Vagina (tissue), 2 donors: ENCODE results near the gene CALML5. TPM values are rescaled to one million over a fixed set of nuclear protein-coding genes. Genes with fewer than 3 reads are reported as not detected.

Experiments
- DNase-seq, 2 donors: peaks; one replicate each; pipeline ENCODE4 v3.0.0-alpha.2; 2017; ENCODE audit errors: extremely low spot score in 2 of 2
- H3K27ac ChIP-seq: fragments of 200-600 bp; sonication (generic); one replicate; pipeline ENCODE4 v1.5.1; 2019
- H3K27me3 ChIP-seq: fragments of 200-600 bp; sonication (generic); one replicate; pipeline ENCODE4 v1.5.1; 2019
- H3K36me3 ChIP-seq, 2 donors: fragments of 200-600 bp; sonication (generic); one replicate each; pipeline ENCODE4 v1.5.1; 2017 to 2019
- H3K4me1 ChIP-seq: fragments of 200-600 bp; sonication (generic); one replicate; pipeline ENCODE4 v1.5.1; 2019
- H3K4me3 ChIP-seq, 2 donors: fragments of 200-600 bp; sonication (generic); 1 replicate in 1 of 2; 2 replicates in 1 of 2; pipeline ENCODE4 v1.5.1; 2016 to 2019
- H3K9me3 ChIP-seq: fragments of 200-600 bp; sonication (generic); one replicate; pipeline ENCODE4 v1.5.1; 2019
- POLR2A ChIP-seq, 2 donors: fragments of 450-650 bp; IDR thresholded peaks; one replicate each; pipeline ENCODE4 v1.6.1; 2017; ENCODE audit warnings: antibody characterized with exemption in 2 of 2, mild to moderate bottlenecking in 2 of 2, moderate library complexity in 2 of 2
- POLR2AphosphoS5 ChIP-seq, 2 donors: sonication (generic); formaldehyde crosslinking; IDR thresholded peaks; one replicate each; pipeline ENCODE4 v1.9.0; 2017; ENCODE audit warnings: antibody characterized with exemption in 2 of 2, mild to moderate bottlenecking in 2 of 2, low read depth in 1 of 2; ENCODE audit not compliant: insufficient read depth in 1 of 2
- intact Hi-C: fragments of 100-400 bp; cut with DNase I; formaldehyde crosslinking; loops from one replicate; pipeline ENCODE4 v1.15.1; 2023
- total RNA-seq: library from RNA; depleted of rRNA; stranded (reverse); fragments of >200 nt; gene quantifications from one replicate; pipeline ENCODE4 v1.2.3, GENCODE V29; 2016
- TF ChIP-seq, protein P1 (sequence below), 3 experiments: fragments of 450-650 bp in 2 of 3; fragments of 200-600 bp in 1 of 3; sonication (generic) in 1 of 3; IDR thresholded peaks; one replicate each; pipeline ENCODE4 v1.5.1; 2017 to 2019; ENCODE audit warnings: antibody characterized with exemption in 3 of 3, mild to moderate bottlenecking in 2 of 3, moderate library complexity in 2 of 3

CALML5 gene
- total RNA-seq, 1 donor from 2014 or later, result 102 TPM

DNA sequence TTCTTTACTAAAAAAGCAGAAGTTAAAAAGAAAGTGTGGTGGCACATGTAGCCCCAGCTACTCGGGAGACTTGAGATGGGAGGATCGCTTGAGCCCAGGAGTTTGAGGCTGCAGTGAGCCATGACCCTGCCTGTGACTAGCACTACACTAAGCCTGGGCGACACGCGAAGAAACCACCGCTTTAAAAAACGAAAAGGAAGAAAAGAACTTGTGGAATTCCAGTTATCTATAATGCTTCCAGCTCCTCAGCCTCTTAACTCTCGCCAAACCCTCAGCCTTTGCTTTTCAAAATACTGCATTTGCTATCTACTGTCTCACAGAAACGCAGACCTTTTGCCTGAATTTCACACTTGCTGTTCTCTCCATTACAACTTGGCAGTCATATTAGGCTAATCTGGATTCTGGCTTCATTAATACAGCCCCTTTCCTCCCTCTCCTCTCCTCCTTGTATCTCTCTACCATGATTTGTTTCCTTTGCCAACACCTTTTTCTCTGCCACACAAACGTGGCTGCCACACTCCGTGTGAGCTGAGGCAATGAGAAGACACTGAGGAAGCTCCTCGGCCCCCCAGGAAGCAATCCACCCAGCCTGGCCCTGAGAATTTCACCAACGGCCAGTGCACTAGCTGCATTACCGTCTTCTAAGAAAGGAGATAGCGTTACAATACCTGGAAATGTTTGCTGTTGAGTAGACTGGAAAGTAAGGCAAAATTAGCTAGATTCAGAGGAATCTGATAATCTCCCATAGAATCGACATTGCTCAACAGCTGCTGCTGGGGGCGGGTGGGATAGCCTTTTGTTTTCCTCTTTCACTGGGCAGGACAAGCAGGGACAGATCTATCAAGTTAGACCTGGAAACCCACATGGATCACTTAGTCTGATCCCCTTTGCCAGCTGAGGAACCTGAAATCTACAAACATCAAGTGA lies 37.2 kb downstream of the CALML5 start:
- no peak overlapping the region for H3K4me3 ChIP-seq
- peaks cover 0 to 13% of the 10 kb centered on the region in 2 donors for H3K36me3 ChIP-seq
- intact Hi-C loops, result no loop called here
- H3K27ac ChIP-seq, result no peak overlapping the region
- H3K4me1 ChIP-seq, result peaks cover 36% of the 10 kb centered on the region
- H3K9me3 ChIP-seq, result no peaks in the 10 kb centered on the region
- no peak for TF ChIP-seq POLR2AphosphoS5 (IDR thresholded peaks at IDR 0.05; ENCODE audit: insufficient read depth in 1 of 2, low read depth in 1 of 2)
- TF ChIP-seq, protein P1, sequence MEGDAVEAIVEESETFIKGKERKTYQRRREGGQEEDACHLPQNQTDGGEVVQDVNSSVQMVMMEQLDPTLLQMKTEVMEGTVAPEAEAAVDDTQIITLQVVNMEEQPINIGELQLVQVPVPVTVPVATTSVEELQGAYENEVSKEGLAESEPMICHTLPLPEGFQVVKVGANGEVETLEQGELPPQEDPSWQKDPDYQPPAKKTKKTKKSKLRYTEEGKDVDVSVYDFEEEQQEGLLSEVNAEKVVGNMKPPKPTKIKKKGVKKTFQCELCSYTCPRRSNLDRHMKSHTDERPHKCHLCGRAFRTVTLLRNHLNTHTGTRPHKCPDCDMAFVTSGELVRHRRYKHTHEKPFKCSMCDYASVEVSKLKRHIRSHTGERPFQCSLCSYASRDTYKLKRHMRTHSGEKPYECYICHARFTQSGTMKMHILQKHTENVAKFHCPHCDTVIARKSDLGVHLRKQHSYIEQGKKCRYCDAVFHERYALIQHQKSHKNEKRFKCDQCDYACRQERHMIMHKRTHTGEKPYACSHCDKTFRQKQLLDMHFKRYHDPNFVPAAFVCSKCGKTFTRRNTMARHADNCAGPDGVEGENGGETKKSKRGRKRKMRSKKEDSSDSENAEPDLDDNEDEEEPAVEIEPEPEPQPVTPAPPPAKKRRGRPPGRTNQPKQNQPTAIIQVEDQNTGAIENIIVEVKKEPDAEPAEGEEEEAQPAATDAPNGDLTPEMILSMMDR (IDR thresholded peaks at IDR 0.05), result no peak
- TF ChIP-seq POLR2A (IDR thresholded peaks at IDR 0.05), result no peak
- no peaks in the 10 kb centered on the region for H3K27me3 ChIP-seq
- DNase-seq, result no peak

DNA sequence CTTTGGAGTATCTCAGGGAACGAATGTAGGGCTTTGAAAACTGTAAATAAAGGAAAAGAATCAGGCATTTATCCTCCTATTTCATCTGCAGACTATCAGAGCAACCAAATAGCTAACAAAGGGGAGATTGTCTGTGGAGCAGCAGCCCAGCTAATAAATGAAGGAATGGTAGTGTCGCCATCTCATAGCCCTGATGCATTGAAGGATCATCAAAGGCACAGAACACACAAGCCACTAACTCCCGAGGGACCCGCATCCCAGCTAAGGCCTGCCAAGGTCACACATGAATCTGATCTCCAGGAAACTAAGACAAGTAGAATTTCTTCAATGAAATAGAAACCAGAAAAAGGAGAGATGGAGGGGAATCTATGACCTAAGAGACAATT lies 38.2 kb downstream of the CALML5 start:
- TF ChIP-seq POLR2A (IDR thresholded peaks at IDR 0.05) (no peak), POLR2AphosphoS5 (IDR thresholded peaks at IDR 0.05; ENCODE audit: insufficient read depth in 1 of 2, low read depth in 1 of 2) (no peak)
- TF ChIP-seq, protein P1 (IDR thresholded peaks at IDR 0.05), result no peak
- Histone ChIP-seq H3K27me3 (no peaks in the 10 kb centered on the region), H3K4me1 (peaks cover 26% of the 10 kb centered on the region), H3K36me3 (peaks cover 0 to 23% of the 10 kb centered on the region in 2 donors), H3K9me3 (no peaks in the 10 kb centered on the region), H3K27ac (no peak overlapping the region), H3K4me3 (no peak overlapping the region)
- intact Hi-C loops, result no loop called here
- no peak for DNase-seq

DNA sequence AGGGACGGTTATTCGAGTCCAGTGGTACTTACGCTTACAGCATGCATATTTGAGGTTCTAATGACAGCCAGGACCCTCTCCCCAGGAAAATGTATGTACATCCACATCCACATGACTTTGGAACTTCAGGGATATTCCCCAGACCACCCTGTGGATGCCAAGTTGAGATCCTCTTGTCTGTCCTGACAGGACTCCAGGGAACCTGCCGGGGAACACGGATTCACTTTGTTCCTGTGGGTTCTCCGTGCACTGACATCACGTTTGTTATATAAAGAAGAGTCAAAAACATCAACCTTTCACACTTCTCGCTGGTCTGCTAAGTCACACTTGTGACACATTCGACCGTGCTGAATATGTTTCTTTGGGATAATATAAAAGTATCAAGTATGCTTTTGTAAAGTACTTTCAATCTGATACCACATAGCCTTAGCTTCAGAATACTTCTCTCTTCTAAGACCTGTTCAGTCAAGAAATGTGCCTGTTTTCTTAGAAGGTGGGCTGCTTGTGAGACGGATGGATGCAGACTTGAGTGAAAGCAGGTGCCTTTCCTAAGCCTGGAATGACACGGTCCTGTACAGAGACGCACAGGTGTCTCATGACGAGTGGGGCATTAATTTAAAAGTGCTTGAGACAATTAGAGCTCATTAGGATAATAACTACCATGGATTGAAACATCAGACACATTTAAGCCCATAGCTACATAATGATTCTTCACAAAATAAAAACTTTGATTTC lies 38.7 kb downstream of the CALML5 start:
- no peaks in the 10 kb centered on the region for H3K27me3 ChIP-seq
- H3K4me3 ChIP-seq, result no peak overlapping the region
- H3K36me3 ChIP-seq, result peaks cover 0 to 29% of the 10 kb centered on the region in 2 donors
- DNase-seq, result no peak
- no peaks in the 10 kb centered on the region for H3K9me3 ChIP-seq
- peaks cover 20% of the 10 kb centered on the region for H3K4me1 ChIP-seq
- no peak for TF ChIP-seq POLR2AphosphoS5 (IDR thresholded peaks at IDR 0.05; ENCODE audit: insufficient read depth in 1 of 2, low read depth in 1 of 2)
- no peak overlapping the region for H3K27ac ChIP-seq
- intact Hi-C loops, result no loop called here

DNA sequence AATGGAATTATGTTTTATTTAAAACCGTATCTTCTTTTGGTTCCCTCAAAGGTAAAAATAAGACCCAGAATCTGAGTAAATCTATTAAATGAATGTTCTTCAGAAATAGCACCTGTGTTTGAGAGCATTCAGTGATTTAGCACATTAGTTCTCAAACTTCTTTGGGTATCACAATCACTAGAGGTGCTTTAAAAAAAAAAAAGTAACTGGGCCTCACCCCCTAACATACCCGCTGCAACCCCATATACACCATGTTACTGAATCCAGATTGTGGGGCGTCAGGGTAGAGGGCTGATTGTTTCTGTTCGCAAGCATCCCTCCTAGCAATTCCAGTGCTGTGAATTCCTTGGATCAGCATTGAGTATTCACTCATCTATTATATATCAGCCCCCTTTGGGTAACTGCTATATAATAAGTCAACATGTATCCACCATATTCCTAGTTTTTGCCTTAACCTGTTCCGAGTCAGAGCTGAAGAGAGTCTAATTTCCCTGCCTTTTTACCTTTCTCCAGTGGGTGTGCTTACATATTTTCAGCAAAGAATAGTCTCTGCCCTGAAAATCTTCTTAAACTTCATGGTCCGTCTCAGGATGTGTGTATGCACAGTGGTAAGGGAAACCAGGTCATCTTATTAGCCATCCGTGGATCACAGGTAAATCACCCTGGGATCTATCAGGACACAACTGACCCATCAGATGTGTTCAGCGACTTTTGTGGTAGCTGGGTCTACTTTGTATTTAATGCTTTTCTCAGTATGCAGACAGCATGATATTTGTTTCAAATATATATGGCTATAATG lies 40.2 kb downstream of the CALML5 start:
- H3K36me3 ChIP-seq, result peaks cover 0 to 44% of the 10 kb centered on the region in 2 donors
- H3K27me3 ChIP-seq, result no peaks in the 10 kb centered on the region
- intact Hi-C loops, result no loop called here
- DNase-seq, result no peak
- no peaks in the 10 kb centered on the region for H3K9me3 ChIP-seq
- peaks cover 19% of the 10 kb centered on the region for H3K4me1 ChIP-seq
- TF ChIP-seq, protein P1 (IDR thresholded peaks at IDR 0.05), result no peak
- TF ChIP-seq POLR2AphosphoS5 (IDR thresholded peaks at IDR 0.05; ENCODE audit: insufficient read depth in 1 of 2, low read depth in 1 of 2), result no peak
- TF ChIP-seq POLR2A (IDR thresholded peaks at IDR 0.05), result no peak
- H3K27ac ChIP-seq, result no peak overlapping the region
- H3K4me3 ChIP-seq, result no peak overlapping the region

DNA sequence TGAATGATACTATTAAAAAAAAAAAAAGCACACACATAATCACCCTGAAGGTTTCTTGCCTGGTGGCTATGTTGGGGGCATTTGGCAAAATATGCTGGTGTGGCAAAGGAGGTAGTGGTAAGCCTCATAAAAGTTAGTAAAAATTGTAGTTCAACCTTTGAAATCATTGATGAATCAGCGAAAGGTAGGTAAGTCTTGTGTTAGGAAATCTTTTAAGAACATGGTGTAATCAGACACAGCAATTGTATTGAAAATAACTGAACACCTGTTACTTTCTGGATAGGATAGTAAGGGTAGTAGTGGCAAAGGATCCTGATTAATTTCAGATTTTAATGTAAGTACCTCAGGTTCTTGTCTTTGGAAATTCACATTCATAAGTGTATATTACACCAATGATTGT lies 40.9 kb downstream of the CALML5 start:
- no peak overlapping the region for H3K4me3 ChIP-seq
- H3K4me1 ChIP-seq, result peaks cover 19% of the 10 kb centered on the region
- no peak overlapping the region for H3K27ac ChIP-seq
- peaks cover 0 to 51% of the 10 kb centered on the region in 2 donors for H3K36me3 ChIP-seq
- intact Hi-C loops, result no loop called here
- no peaks in the 10 kb centered on the region for H3K9me3 ChIP-seq
- H3K27me3 ChIP-seq, result no peaks in the 10 kb centered on the region
- TF ChIP-seq POLR2AphosphoS5 (IDR thresholded peaks at IDR 0.05; ENCODE audit: insufficient read depth in 1 of 2, low read depth in 1 of 2), result no peak
- TF ChIP-seq, protein P1 (IDR thresholded peaks at IDR 0.05), result no peak
- TF ChIP-seq POLR2A (IDR thresholded peaks at IDR 0.05), result no peak
- no peak for DNase-seq
